ENCODE data around the gene HNRNPD.
"Not testable (repeated sequence)": the region's sequence is repeated elsewhere in the genome, so short reads cannot be mapped to it uniquely, and the experiment has no call there.

Gene HNRNPD

DNA sequence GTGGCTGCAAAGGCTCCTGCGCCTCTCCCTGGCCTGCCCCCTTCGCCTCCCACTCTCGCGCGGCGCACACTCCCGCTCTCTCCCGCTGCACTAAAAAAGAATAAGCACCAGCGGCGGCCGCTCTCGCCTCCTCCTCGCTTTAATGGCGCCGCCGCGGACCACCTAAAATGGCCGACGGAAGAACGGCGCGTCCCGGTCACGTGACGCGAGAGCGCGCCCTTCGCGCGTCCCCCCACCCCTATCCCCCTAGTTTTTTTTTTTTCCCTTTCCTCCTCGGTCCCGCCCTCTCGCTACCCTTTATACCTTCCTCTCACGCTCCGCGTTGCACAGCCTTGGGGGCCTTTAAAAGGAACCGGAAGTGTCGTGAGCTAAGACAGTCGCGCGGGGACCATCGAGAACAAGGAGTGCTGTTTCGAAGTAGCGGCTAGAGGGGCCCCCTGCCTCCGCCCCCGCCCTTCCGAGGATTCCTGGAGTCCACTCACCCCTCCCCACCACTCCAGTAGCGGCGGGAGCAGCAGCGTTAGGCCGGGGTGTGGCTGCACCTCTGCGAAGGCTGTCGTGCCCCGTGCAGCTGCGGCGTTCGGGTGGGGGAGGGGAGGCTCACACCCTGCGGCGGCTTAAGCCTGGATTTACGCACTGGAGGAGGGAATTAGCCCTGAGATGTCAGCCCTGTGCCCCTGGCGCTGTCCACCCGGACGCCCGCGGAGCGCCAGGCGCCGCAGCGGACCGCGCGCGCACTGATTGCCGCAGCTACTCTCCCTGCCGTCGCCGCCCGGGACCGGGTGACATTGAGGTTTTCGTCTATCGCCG lies at the start of gene HNRNPD:
Gene HNRNPD, minus strand, starts transcription at position 176 of the 810 bp plus-strand sequence. CDS start 313 bp downstream, outside the sequence.
- peak; percentile 86 for DNase-seq (ENCODE audit: low read depth)

- no peak for DNase-seq (ENCODE audit: low read depth)
Observed at GRCh38 chr4:82422616-82423015, 48.8 kb upstream of the HNRNPD start.

DNA sequence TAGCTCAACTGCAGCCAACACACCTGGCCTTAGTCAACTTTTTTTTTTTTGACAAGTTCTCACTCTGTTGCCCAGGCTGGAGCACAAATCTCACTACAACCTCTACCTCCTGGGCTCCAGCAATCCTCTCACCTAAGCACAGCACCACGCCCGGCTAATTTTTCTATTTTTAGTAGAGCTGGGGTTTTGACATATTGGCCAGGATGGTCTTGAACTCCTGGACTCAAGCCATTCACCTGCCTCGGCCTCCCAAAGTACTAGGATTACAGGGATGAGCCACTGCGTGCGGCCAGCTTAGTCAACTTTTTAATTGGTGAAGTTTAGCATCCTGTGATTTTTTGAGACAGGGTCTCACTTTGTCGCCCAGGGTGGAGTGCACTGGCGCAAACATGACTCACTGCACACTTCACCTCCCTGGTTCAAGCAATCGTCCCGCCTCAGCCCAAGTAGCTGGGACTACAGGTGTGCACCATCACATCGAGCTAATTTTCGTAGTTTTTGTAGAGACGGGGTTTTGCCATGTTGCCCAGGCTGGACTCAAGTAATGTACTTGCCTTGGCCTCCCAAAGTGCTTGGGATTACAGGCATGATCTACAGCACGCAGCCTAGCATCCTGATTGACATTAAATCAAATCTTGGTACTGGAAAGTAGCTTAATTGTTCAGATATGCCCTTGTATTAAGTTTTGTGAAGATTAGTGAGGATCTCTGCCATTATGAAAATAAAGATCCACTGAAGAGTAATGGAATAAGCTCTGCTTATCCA lies 48.2 kb upstream of the HNRNPD start:
- DNase-seq (ENCODE audit: low read depth), result no peak

DNA sequence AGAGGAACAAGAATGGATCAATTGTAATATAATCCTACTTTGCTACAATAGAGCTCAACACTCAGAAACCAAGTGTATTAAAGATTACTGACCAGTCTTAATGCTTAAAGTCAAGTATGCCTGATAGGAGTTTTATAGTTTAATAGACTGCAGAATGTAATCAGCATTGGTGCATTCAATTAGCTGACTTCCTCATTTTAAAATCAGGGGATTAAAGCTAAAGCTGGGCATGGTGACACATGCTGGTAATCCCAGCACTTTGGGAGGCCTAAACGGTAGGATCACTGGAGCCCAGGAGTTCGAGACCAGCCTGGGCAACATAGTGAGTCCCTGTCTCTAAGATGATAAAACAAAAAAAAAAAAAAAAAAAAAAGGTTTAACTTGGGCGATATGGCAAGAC lies 45.7 kb upstream of the HNRNPD start:
- DNase-seq (ENCODE audit: low read depth), result no peak

- no peak for DNase-seq (ENCODE audit: low read depth)
Observed at GRCh38 chr4:82415922-82416365, 42.2 kb upstream of the HNRNPD start.

GRCh38 chr4:82415061-82415460 lies 41.3 kb upstream of the HNRNPD start:
- not testable (repeated sequence) for DNase-seq (ENCODE audit: low read depth)

GRCh38 chr4:82403725-82404124 lies 29.9 kb upstream of the HNRNPD start:
- no peak for DNase-seq (ENCODE audit: low read depth)

- DNase-seq (ENCODE audit: low read depth), result no peak
Observed at GRCh38 chr4:82402196-82402775, 28.5 kb upstream of the HNRNPD start.

DNA sequence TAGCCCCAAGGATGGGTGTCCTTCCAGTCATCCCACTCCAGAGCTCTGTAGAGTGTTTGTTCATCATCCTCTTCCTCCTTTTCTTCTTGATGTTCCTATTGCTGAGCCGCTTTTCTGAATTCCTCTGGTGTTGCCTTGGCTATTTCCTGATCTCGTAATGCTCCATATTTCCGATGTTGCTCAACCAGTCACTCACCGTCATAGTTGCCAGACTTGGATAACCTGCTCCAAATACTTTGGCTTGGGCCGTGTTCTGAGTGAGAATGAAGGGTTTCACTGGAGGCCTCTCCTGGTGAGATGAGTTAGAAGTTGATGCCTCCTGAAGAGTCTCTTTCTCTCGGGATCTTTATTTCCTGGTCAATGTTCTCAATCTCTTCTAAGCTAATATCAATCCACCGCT lies 27.8 kb upstream of the HNRNPD start:
- no peak for DNase-seq (ENCODE audit: low read depth)

DNA sequence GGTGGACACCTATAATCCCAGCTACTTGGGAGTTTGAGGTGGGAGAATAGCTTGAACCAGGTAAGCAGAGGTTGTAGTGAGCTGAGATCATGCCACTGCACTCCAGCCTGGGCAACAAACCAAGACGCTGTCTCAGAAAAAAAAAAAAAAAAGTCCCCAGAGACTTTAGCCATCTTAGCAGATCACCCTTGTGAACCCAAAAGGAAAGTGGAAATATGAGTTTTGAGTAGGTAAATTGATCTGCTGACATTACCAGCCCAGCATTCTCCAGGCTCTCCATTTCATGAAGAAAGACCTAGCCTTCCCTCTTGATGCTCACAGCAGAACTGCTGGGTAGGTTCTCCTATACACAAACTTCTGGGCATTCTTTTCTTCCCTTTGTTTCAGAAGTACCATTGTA lies 24.5 kb upstream of the HNRNPD start:
- no peak for DNase-seq (ENCODE audit: low read depth)

DNA sequence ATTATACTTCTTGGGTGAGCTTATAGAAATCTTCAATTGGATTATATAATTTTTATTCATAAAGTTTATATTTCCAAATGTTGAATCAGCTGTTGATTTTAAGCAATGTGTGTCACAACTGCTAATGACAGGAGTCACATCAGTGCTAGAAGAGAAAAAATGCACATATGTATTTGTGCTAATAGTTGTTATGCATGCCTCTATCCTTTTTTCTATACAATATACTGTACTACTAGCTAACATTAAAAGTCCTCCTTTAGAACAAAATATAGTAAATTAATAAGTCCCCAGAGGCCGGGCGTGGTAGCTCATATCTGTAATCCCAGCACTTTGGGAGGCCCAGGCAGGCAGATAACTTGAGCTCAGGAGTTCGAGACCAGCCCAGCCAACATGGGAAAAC lies 23.7 kb upstream of the HNRNPD start:
- DNase-seq (ENCODE audit: low read depth), result no peak

DNA sequence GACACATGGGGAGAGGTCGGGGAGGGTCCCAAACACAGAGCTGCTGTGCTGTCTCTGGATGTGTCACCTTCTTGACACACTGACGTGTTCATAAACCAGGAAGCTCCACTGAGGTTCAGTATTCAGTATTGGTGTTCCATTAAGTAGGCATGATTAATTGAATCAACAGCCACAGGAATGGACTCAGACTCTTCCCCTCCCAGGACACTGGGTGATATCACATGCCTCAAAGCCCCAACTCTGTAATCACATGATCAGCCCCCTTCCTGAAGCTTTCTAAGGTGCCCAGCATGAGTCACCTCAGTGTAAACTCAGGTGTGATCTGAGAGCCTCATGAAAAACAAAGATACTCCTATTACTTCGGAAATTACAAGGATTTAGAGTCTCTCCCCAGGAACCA lies 21.1 kb upstream of the HNRNPD start:
- no peak for DNase-seq (ENCODE audit: low read depth)

- DNase-seq (ENCODE audit: low read depth), result not testable (repeated sequence)
Observed at GRCh38 chr4:82390061-82390460, 16.3 kb upstream of the HNRNPD start.

GRCh38 chr4:82388405-82388804 lies 14.6 kb upstream of the HNRNPD start:
- no peak for DNase-seq (ENCODE audit: low read depth)

- not testable (repeated sequence) for DNase-seq (ENCODE audit: low read depth)
Observed at GRCh38 chr4:82386312-82386711, 12.5 kb upstream of the HNRNPD start.

DNA sequence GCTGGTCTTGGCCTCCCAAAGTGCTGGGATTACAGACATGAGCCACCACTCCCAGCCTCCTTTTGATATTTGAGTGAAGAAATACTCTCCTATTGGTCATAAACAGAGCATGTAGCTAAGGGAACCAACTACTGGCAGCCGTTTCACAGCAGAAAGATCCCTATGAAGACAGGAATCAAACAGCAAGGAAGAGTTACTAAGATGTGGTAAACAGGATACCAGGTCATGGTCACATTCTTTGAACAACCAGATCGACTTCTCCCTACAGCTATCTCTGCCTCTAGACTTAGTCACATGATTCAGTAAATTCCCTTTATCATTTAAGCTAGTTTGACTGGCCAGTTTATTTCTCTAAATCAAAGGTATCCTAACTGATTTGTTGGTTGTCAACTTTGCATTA lies 9.0 kb upstream of the HNRNPD start:
- no peak for DNase-seq (ENCODE audit: low read depth)

GRCh38 chr4:82381661-82382296 lies 8.0 kb upstream of the HNRNPD start:
- DNase-seq (ENCODE audit: low read depth), result no peak

DNA sequence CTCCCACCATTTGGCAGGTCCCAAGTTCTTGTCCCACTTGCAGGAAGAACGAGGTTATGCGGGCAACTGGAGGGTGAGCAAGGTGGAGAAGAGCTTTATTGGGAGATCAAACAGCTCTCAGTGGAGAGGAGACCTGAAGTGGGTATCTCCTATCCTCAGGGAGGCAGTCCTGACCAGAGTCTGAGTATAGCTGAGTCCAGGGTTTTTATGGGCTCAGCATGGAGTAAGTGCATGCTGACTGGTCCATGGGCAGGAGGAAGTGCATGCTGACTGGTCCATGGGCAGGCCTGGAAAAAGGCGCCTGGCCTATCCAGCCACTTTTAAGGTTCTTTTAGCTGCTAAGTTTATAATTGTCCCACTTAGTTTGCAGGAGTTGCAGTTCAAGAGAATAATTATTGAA lies 7.4 kb upstream of the HNRNPD start:
- no peak for DNase-seq (ENCODE audit: low read depth)

DNA sequence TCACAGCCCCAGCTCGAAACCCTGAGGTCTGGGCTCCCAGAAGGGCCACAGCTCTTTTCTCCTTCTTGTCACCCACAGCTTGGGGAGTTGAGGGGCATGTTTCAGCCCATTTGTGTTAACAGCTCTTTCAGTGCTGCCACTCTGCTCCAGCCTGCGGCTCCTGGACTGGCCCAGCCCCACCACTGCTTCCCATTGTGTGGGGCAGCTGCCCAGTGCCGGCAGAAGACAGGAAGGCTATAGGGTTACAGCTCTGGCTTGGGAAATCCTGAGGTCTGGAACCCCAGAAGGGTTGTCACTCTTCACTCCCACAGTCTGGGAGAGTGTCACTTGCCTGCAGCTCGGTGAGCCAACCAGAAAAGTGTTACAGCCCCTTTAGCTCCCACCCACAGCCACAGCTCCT lies 7.0 kb upstream of the HNRNPD start:
- no peak for DNase-seq (ENCODE audit: low read depth)

DNA sequence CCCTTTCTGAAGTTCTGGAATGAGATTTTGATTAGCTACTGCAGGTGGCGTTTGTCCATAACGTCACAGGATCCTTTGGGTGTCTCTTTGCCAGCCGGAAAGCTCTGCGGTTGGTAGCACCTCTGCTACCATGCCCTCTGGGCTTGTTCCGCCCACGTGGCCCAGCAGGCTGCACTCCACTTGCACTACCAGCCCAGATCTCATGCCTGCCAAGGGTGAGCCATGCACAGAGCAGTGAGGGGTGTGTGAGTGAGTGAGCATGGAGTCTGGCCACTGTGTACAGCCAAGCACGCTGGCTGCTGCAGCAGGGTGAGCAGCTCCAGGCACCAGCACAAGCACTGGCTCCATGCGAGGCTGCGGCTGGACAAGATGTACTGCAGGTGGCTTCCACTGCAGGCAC lies 6.6 kb upstream of the HNRNPD start:
- no peak for DNase-seq (ENCODE audit: low read depth)

DNA sequence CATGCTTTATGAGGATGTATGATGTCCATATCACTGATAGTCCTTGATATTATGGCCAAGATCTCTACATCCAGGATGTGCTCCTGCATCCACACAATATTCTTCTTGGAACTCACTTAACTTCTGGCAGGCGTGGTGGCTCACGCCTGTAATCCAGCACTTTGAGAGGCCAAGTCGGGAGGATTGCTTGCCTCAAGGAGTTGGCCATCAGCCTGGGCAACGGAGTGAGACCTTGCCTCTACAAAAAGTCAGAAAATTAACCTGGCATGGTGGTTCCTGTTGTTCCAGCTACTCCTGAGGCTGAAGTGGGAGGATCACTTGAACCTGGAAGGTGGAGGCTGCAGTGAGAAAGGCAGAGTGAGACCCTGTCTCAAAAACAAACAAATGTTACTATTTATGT lies 2.3 kb upstream of the HNRNPD start:
- no peak for DNase-seq (ENCODE audit: low read depth)

- DNase-seq (ENCODE audit: low read depth), result no peak
Observed at GRCh38 chr4:82373486-82373815, 340 bp downstream of the HNRNPD start.
